Activated T-helper 1 cell treated with anti-CD3 and anti-CD28 coated beads, Interleukin-12 subunit alpha, Interleukin-12 subunit beta, Interleukin-2, Interleukin-4 antibody, amounts not matched to agents 30 ng/mL and 10 ng/mL and 1 ng/mL, durations not matched to agents 14 hours and 24 hours and 36 hours (primary cell): ENCODE results near the gene ERC2. TPM values are rescaled to one million over a fixed set of nuclear protein-coding genes. Genes with fewer than 3 reads are reported as not detected.

Experiments
- DNase-seq: peaks from one replicate; pipeline ENCODE4 v3.0.0; 2021; ENCODE audit warnings: low spot score
- H3K27ac Mint-ChIP-seq: one replicate; pipeline ENCODE4 v1.8.0; 2021; ENCODE audit warnings: mild to moderate bottlenecking, mixed read lengths
- H3K27me3 Mint-ChIP-seq: one replicate; pipeline ENCODE4 v1.8.0; 2022; ENCODE audit warnings: mild to moderate bottlenecking, moderate library complexity, mixed read lengths; ENCODE audit not compliant: insufficient read depth
- H3K36me3 Mint-ChIP-seq: one replicate; pipeline ENCODE4 v1.8.0; 2021; ENCODE audit warnings: low read depth, mixed read lengths
- H3K4me1 Mint-ChIP-seq: one replicate; pipeline ENCODE4 v1.8.0; 2021; ENCODE audit warnings: low read depth, mixed read lengths
- H3K4me3 Mint-ChIP-seq: one replicate; pipeline ENCODE4 v1.8.0; 2021; ENCODE audit warnings: mild to moderate bottlenecking, moderate library complexity, mixed read lengths
- H3K9me3 Mint-ChIP-seq: one replicate; pipeline ENCODE4 v1.8.0; 2021; ENCODE audit warnings: mixed read lengths
- intact Hi-C: fragments of 100-400 bp; cut with micrococcal nuclease; formaldehyde crosslinking; loops from one replicate; pipeline ENCODE4 v1.15.1; 2024
- total RNA-seq: library from RNA; stranded (reverse); gene quantifications from 2 replicates; pipeline ENCODE4 v1.2.3, GENCODE V29; 2022

ERC2 gene
- total RNA-seq, 1 donor from 2014 or later = not detected

DNA sequence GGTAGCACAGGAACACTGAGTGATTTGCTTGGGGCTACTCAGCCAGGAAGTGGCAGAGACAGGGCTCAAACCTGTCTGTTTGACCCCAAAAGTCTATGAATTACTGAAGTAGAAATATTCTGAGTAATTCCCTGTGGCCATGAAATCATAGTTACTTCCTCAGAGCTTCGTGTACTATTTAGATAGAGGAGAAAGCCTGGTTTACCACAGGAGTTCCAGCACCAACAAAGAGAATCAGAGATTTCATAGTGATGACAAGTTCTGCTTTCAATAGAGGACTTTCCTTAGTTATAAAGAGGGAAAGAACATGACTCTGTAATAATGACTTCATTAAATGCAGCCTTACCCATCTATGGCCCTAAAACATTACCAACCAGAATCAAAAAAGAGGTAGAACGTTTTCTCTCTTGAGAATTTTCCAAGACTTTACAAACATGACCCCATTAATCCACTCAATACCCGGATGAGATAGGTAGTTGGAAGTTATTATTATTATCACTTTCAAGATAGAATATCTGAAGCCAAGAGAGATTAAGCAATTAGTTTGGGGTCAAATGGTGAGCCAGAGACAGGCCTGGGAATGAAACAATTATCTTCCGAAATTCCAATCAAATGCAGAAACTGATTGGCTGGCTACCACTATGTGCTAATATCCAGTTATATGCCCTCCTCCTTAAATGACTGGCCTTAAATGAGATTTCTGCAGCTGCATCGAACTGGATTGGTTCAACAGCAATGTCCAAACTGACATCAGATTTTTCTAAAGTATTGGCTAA, 967.5 kb downstream of the ERC2 start:
- H3K27me3 Mint-ChIP-seq = peaks cover 3% of the 10 kb centered on the region
- H3K36me3 Mint-ChIP-seq = no peaks in the 10 kb centered on the region
- no peaks in the 10 kb centered on the region for H3K4me1 Mint-ChIP-seq
- H3K4me3 Mint-ChIP-seq = no peak overlapping the region
- no peaks in the 10 kb centered on the region for H3K9me3 Mint-ChIP-seq
- H3K27ac Mint-ChIP-seq = no peak overlapping the region
- DNase-seq = no peak
- intact Hi-C loops = no loop called here

DNA sequence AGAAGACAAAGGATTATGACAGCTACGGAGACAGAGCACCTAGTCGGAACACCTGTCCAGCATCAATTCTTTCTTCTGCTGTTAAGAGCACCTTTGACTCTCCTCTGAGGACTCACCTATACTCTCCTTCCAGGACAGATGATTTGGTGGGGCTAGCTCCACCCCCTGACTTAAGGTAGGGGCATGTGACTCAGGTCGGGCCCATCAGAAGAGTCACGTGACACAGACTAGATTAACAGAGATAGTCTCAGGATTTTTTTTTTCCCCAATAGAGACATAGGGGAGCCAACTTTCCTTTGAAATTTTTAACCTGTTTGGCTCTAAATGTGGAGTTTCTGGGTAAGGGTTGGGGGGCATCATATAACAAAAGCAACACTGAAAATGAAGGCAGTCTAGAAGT, 969.7 kb downstream of the ERC2 start:
- Mint-ChIP-seq H3K27me3 (peaks cover 3% of the 10 kb centered on the region), H3K36me3 (no peaks in the 10 kb centered on the region), H3K4me1 (no peaks in the 10 kb centered on the region), H3K9me3 (no peaks in the 10 kb centered on the region), H3K4me3 (no peak overlapping the region), H3K27ac (no peak overlapping the region)
- no peak for DNase-seq
- intact Hi-C loops = no loop called here

DNA sequence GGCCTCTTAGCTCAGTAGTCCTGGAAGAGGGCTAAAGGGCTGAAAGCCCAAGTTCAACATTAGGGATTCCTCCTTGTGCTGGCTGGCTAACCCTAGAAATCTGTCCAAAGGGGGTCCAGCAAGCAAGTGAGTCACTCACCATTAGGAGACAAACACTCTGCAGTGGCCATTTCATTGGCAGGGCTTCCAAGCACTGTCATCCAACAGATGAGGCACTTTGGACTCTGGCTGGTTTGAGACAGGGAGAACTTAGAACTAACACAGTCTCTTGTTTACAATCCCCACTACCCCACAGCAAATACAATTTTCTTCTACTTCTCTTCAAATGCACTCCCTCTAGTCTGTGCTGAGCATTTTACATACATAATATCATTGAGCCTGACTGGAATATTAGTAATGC, 971.0 kb downstream of the ERC2 start:
- H3K4me3 Mint-ChIP-seq = no peak overlapping the region
- intact Hi-C loops = no loop called here
- DNase-seq = no peak
- no peaks in the 10 kb centered on the region for H3K36me3 Mint-ChIP-seq
- no peaks in the 10 kb centered on the region for H3K4me1 Mint-ChIP-seq
- H3K9me3 Mint-ChIP-seq = no peaks in the 10 kb centered on the region
- no peak overlapping the region for H3K27ac Mint-ChIP-seq
- peaks cover 8% of the 10 kb centered on the region for H3K27me3 Mint-ChIP-seq

DNA sequence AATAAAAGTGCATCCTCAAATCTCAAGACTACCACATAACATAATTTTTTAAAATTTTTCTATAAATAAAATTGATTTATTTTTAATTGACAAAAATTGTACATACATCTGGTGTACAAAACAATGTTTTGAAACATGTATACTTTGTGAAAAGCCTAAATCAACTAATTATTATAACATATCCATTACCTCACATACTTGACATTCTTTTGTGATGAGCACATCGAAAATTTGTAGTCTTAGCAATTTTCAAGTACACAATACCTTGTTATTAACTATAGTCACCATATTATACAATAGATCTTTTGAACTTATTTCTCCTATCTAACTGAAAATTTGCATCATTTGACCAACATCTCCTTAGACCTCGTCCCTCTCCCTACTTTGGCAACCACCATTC, 973.3 kb downstream of the ERC2 start:
- H3K4me3 Mint-ChIP-seq = no peak overlapping the region
- intact Hi-C loops = no loop called here
- no peak overlapping the region for H3K27ac Mint-ChIP-seq
- no peaks in the 10 kb centered on the region for H3K36me3 Mint-ChIP-seq
- H3K27me3 Mint-ChIP-seq = peaks cover 20% of the 10 kb centered on the region
- no peaks in the 10 kb centered on the region for H3K9me3 Mint-ChIP-seq
- no peak for DNase-seq
- H3K4me1 Mint-ChIP-seq = no peaks in the 10 kb centered on the region

DNA sequence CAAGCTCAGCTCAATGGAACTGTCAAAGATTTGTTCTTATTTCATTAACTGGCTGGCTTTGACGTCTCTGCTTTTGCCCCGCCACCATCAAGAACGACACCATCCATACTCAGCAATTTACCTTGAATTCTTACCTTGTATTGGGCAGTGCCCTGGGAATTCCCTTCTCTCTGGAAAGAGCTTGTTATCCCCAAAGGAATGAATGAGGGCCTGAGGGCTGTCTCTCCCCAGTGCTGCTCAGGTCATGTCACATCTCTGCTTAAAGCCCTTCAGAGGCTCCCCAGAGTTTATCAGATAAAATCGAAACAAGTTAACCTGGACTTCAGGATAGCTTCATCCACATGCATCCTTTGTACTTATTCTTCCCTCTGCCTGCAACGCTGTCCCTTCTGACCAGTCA, 975.3 kb downstream of the ERC2 start:
- H3K27ac Mint-ChIP-seq = no peak overlapping the region
- DNase-seq = no peak
- intact Hi-C loops = no loop called here
- H3K36me3 Mint-ChIP-seq = no peaks in the 10 kb centered on the region
- H3K4me1 Mint-ChIP-seq = no peaks in the 10 kb centered on the region
- H3K27me3 Mint-ChIP-seq = peaks cover 39% of the 10 kb centered on the region
- no peaks in the 10 kb centered on the region for H3K9me3 Mint-ChIP-seq
- no peak overlapping the region for H3K4me3 Mint-ChIP-seq

DNA sequence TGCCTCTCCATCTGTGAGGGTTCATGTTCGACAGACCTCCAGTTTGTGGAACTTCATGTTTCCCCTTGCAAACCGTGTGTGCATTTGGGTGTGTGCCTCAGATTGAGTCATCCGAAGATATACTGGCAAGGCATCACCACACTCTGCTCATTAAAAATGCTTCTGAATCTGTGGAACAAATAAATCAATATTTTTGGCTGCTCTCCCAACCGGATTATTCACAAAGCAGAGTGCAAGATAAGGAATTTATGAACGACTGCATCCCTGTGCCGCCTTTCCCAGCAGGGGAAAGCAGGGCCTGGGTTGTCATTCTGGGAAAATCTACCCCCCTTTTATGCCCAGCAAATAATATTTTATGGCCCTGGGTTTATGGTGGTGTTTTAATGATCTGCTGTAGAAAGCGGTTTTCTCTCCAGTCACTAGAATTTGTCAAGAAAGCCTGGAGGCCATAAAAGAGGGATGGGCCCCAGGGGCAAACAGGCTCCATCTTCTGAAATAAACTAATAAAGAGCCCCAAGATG, 976.9 kb downstream of the ERC2 start:
- H3K27me3 Mint-ChIP-seq = peaks cover 51% of the 10 kb centered on the region
- no peaks in the 10 kb centered on the region for H3K9me3 Mint-ChIP-seq
- intact Hi-C loops = no loop called here
- peaks cover 4% of the 10 kb centered on the region for H3K4me1 Mint-ChIP-seq
- no peaks in the 10 kb centered on the region for H3K36me3 Mint-ChIP-seq
- H3K4me3 Mint-ChIP-seq = no peak overlapping the region
- no peak overlapping the region for H3K27ac Mint-ChIP-seq
- no peak for DNase-seq

DNA sequence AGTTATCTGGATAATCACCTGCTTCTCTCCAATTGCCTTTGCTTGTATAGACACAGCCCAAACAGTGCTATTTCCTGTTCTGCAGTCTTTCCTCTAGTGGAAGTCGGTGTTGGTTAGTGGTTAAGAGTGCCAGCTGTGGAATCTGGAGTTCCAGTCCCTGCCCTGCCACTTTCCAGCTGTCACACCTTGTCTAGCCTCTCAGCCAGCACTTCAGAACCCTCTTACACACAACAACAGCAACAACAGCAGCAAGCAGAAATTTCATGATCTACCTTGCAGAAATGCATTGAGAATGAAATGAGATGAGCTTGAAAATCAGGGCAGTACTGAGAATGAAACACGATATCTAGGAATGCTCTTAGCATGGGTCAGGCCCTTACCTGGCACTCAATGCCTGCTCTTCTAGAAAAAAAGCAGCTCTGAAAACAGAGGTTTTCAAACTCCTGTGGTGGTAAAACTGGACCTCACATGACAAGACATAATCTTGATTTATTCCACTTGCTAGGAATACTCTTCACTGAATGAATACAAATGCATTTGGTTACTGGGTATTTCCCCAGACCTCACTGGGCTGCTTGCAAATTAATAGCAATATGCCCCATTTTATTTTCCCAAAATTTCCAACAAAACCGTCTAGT, 977.9 kb downstream of the ERC2 start:
- Mint-ChIP-seq H3K4me3 (no peak overlapping the region), H3K4me1 (peaks cover 5% of the 10 kb centered on the region), H3K9me3 (no peaks in the 10 kb centered on the region), H3K36me3 (no peaks in the 10 kb centered on the region), H3K27me3 (peaks cover 58% of the 10 kb centered on the region), H3K27ac (no peak overlapping the region)
- DNase-seq = no peak
- intact Hi-C loops = no loop called here

DNA sequence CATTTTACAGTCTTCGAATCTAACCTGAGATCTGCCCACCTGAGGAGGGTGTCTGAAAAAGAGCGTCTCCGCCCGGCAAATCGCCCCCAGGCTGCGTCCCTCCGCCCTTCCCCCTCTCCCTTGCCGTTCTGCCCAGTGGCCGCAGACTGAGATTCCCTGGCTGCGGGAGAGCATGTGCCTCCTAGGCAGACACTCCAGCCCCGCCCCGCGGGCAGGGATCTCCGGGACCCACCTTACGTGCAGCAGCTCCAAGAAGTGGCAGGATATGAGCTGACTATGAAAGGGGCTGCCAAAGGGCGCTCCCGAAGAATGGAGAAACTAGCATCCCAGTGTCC, 978.5 kb downstream of the ERC2 start:
- intact Hi-C loops = no loop called here
- peak overlapping the region; percentile 2 for H3K4me3 Mint-ChIP-seq

DNA sequence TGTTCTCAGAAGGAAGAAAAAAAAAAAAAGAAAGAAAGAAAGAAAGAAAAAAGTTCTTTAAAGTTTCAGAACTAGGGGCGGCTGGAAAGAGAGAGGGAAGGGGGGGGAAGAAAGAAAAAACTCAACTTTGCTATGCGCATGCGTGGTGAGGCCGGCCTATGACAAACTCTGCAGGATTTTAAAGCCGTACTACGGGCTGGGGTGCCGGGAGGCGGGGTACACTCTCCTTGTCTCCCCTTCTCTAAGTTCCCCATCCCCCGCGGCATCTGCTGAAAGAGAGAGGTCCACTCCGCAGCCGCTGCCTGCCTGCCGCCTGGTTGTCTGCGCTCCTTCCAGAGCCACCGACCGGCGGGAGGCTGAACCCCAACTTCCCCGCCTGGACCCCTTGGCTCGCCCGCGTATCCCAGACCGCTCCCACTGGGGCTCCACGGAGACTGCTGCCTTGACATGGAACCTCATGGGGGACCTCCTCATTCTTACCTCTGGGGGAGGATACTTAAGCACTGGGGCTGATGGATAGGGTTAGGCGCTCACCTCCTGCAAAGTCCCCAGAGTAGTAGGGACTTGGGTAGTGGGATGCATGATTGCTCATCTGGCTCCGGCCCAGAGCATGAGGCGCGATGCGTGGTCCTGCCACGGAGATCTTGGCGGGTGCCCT, 979.7 kb downstream of the ERC2 start:
- H3K27me3 Mint-ChIP-seq = peaks cover 74% of the 10 kb centered on the region

More for the DNA sequence above, 978.5 kb downstream of the ERC2 start:
- H3K4me1 Mint-ChIP-seq = peaks cover 5% of the 10 kb centered on the region
- H3K27ac Mint-ChIP-seq = no peak overlapping the region
- H3K9me3 Mint-ChIP-seq = no peaks in the 10 kb centered on the region
- H3K27me3 Mint-ChIP-seq = peaks cover 62% of the 10 kb centered on the region
- no peaks in the 10 kb centered on the region for H3K36me3 Mint-ChIP-seq
- no peak for DNase-seq

DNA sequence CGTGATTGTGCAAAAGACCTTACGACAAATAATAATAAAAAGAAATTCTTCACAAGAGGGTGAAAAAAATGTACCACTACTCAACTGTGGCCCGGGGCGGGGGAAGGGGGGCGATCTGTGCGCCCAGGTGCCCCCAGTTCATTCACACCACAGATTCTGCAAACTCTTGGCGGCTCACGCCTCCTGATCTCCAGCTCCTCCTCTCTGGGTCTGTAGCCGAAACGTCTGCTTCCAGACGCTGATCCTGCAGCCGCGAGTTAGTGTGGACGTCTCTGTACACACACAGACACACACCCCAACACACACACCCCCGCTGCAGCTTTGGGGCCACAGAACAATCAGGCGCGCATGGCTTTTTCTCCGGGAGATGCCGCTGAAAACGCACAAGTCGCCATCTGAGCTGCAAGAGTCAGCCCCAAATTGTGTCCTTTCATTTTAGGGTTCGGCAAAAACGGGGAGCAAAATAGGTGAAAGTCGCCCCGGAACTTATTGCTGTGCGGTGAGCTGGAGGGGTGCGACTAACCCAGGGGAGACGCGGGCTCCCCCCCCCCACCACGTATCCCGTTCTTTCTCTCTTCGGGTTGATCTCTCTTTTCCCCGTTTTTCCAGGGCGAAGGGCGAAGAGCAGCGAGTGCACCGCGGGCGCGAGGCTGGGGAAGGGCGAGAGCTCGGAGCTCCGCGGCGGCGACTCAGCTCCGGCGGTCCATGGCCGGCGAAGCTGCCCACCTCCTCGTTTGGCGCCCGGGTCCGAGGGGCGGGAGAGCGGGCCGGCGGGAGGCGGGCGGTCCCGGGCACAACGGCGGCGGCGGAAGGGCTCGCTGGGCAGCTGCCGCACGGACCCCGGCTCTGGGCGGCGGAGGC, 980.7 kb downstream of the ERC2 start:
- H3K27me3 Mint-ChIP-seq = peaks cover 81% of the 10 kb centered on the region
- no peaks in the 10 kb centered on the region for H3K9me3 Mint-ChIP-seq
- H3K4me1 Mint-ChIP-seq = peaks cover 5% of the 10 kb centered on the region
- intact Hi-C loops = no loop called here
- no peaks in the 10 kb centered on the region for H3K36me3 Mint-ChIP-seq
- H3K27ac Mint-ChIP-seq = no peak overlapping the region
- H3K4me3 Mint-ChIP-seq = peak overlapping the region; percentile 81
- no peak for DNase-seq

More for the DNA sequence above, 979.7 kb downstream of the ERC2 start:
- Mint-ChIP-seq H3K4me1 (peaks cover 5% of the 10 kb centered on the region), H3K27ac (no peak overlapping the region), H3K4me3 (peak overlapping the region; percentile 56), H3K9me3 (no peaks in the 10 kb centered on the region), H3K36me3 (no peaks in the 10 kb centered on the region)
- intact Hi-C loops = no loop called here
- DNase-seq = no peak

DNA sequence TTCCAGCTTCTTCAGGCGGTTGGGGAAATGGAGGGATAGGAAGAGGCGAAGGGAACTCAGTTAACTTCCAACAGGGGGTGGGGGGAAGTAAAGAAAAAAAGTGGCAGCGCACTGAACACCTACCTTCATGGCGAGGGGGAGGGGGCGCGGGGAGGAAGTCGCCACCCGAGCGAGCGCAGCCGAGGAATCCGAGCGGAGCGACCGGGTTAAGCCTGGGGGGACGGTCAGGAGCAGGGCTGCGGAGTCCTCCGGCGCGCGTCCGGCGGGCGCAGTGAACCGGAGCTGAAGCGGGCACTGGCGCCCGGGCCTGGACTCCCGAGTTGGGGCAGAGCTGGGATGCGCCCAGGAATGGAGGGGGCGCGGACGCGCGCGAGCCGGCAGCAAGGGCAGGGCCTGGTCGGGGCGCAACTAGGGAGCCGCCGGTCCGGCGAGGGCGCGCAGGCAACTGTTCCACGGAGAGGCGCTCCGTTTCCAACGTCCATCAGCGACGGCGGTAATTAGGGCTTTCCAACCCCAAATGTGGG, 981.3 kb downstream of the ERC2 start, which contains the start of gene WNT5A:
WNT5A (minus strand) TSS at position 450 of the 524 bp plus-strand sequence; CDS start at position 129, 321 bp downstream.
- peak within 1 kb of the TSS; percentile 81 for H3K4me3 Mint-ChIP-seq
- peaks cover 82% of the 10 kb centered on the region for H3K27me3 Mint-ChIP-seq
- H3K9me3 Mint-ChIP-seq = no peaks in the 10 kb centered on the region
- no peak for DNase-seq
- no peaks in the 10 kb centered on the region for H3K36me3 Mint-ChIP-seq
- H3K4me1 Mint-ChIP-seq = peaks cover 5% of the 10 kb centered on the region
- H3K27ac Mint-ChIP-seq = peak within 1 kb of the TSS; percentile 67
- intact Hi-C loops = no loop called here

DNA sequence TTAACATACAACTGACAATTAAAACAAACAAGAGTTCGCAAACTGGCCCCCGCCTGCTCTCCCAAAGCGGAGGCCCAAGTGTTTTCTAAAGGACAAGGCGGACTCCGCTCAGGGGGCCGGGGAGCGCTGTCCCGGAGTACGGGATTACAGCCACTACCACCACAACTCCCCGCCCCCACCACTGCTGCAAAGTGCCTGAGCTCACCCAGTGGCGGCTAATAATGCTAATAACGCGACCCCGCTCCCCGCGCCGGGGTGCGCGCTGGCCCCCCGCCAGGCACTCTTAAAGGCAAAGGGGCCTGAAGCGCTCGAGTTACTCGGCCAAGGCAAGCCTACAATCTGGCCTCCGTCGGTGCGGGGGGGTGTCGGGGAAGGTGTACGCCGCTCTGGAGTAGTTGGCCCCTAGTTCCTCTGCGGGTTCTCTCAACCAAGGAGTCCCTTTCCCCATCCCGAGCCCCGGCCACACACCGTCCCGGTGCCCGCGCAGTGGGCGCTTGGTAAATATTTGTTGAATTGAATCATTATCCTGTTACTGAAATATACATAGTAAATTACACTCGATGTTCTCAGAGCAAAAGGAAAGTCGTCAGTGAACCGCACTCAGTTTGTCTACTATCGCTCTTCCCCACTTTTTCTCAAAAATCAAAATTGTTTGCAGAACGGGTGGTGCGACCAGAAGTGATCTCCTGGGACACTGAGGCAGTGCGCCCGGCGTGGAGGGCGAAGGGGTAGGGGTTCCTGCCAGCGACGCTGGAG, 982.0 kb downstream of the ERC2 start:
- H3K9me3 Mint-ChIP-seq = no peaks in the 10 kb centered on the region
- intact Hi-C loops = no loop called here
- peak overlapping the region; percentile 67 for H3K27ac Mint-ChIP-seq

More for the DNA sequence above, 982.0 kb downstream of the ERC2 start:
- no peaks in the 10 kb centered on the region for H3K36me3 Mint-ChIP-seq
- peak overlapping the region; percentile 56 for H3K4me3 Mint-ChIP-seq
- DNase-seq = no peak
- H3K4me1 Mint-ChIP-seq = peaks cover 5% of the 10 kb centered on the region
- peaks cover 80% of the 10 kb centered on the region for H3K27me3 Mint-ChIP-seq
